ENCODE measurements around the gene IQGAP3.

- TF ChIP-seq CTCF (IDR thresholded peaks at IDR 0.05; ENCODE audit: low read depth, low read length), result no peak
- TF ChIP-seq EZH2phosphoT487 (IDR thresholded peaks at IDR 0.05; ENCODE audit: low read depth), result no peak
These were observed at the start of gene IQGAP3 for GRCh38 chr1:156571919-156572662.
